CD8-positive, alpha-beta memory T cell (primary cell): ENCODE data around the gene DGKD. TPM values are rescaled to one million over a fixed set of nuclear protein-coding genes. Genes with fewer than 3 reads are reported as not detected.
A peak's percentile ranks its signal among the peaks of the same experiment; 100 is the strongest.

ENCODE experiments used
- CTCF ChIA-PET: fragments of 350-600 bp; sonication (Branson Sonifier 250); formaldehyde crosslinking; loops from one replicate; lab custom pipeline; 2021; ENCODE audit warnings: antibody characterized with exemption; lab: Charles Lee
- POLR2A ChIA-PET: fragments of 350-600 bp; sonication (Branson Sonifier 250); formaldehyde crosslinking; loops from one replicate; lab custom pipeline; 2021; ENCODE audit warnings: antibody characterized with exemption; lab: Charles Lee
- DNase-seq, 5 donors: peaks; one replicate each; pipeline versions ENCODE4 v3.0.0 to v3.0.0-alpha.2; 2020 to 2022; ENCODE audit warnings: mixed read lengths in 1 of 5
- H3K27ac ChIP-seq: one replicate; pipeline ENCODE4 v1.7.0; 2013; ENCODE audit warnings: low read depth, mild to moderate bottlenecking, low read length, moderate library complexity
- H3K27me3 ChIP-seq: 2 replicates; pipeline ENCODE4 v1.7.0; 2013; ENCODE audit warnings: low read length, mild to moderate bottlenecking; ENCODE audit not compliant: insufficient read depth, poor library complexity, severe bottlenecking
- H3K36me3 ChIP-seq: 2 replicates; pipeline ENCODE4 v1.7.0; 2013; ENCODE audit warnings: mild to moderate bottlenecking, low read length, moderate library complexity; ENCODE audit not compliant: insufficient read depth
- H3K4me1 ChIP-seq: 2 replicates; pipeline ENCODE4 v1.7.0; 2013; ENCODE audit warnings: mild to moderate bottlenecking, low read length, moderate library complexity; ENCODE audit not compliant: insufficient read depth
- H3K4me3 ChIP-seq: 2 replicates; pipeline ENCODE4 v1.7.0; 2013; ENCODE audit warnings: mild to moderate bottlenecking, low read length
- H3K9me3 ChIP-seq: 2 replicates; pipeline ENCODE4 v1.7.0; 2013; ENCODE audit warnings: mild to moderate bottlenecking, low read length
- H3K27ac Mint-ChIP-seq, 8 donors: one replicate each; pipeline ENCODE4 v1.8.0; 2020 to 2021; ENCODE audit warnings: mixed read lengths in 8 of 8, mild to moderate bottlenecking in 6 of 8, inconsistent platforms in 3 of 8, moderate library complexity in 3 of 8
- H3K27me3 Mint-ChIP-seq, 2 donors: one replicate each; pipeline ENCODE4 v1.8.0; 2020 to 2021; ENCODE audit warnings: mixed read lengths in 2 of 2, mild to moderate bottlenecking in 1 of 2, moderate library complexity in 1 of 2
- H3K36me3 Mint-ChIP-seq, 3 donors: one replicate each; pipeline ENCODE4 v1.8.0; 2020 to 2021; ENCODE audit warnings: mixed read lengths in 3 of 3, inconsistent platforms in 1 of 3, mild to moderate bottlenecking in 1 of 3
- H3K4me1 Mint-ChIP-seq, 3 donors: one replicate each; pipeline ENCODE4 v1.8.0; 2020 to 2021; ENCODE audit warnings: mixed read lengths in 3 of 3, inconsistent platforms in 1 of 3, mild to moderate bottlenecking in 1 of 3
- H3K4me3 Mint-ChIP-seq, 7 donors: one replicate each; pipeline ENCODE4 v1.8.0; 2020 to 2021; ENCODE audit warnings: mixed read lengths in 7 of 7, mild to moderate bottlenecking in 6 of 7, moderate library complexity in 4 of 7, inconsistent platforms in 2 of 7
- H3K9me3 Mint-ChIP-seq, 5 donors: one replicate each; pipeline ENCODE4 v1.8.0; 2020 to 2022; ENCODE audit warnings: mixed read lengths in 5 of 5, mild to moderate bottlenecking in 3 of 5, moderate library complexity in 2 of 5, inconsistent platforms in 1 of 5
- polyA plus RNA-seq: library from polyadenylated mRNA; unstranded; fragments of 300-500 nt; fragmentation: Illumina TruSeq; gene quantifications from one replicate; pipeline ENCODE4 v1.2.3, GENCODE V29; 2021
- total RNA-seq, 2 experiments: library from RNA; stranded (reverse); gene quantifications; one replicate each; pipeline ENCODE4 v1.2.3, GENCODE V29; 2021

The DGKD gene
- total and polyA plus RNA-seq, 3 experiments from 2014 or later: 32.6 to 61.9 (median 54.2) TPM

GRCh38 chr2:233441161-233442027 lies 87.1 kb downstream of the DGKD start:
- Mint-ChIP-seq H3K4me1 (peaks cover 11 to 29% (median 15%) of the 10 kb centered on the region in 3 donors), H3K27ac (peak overlapping the region in 6 of 8 donors; percentile 8 to 95 (median 58)), H3K27me3 (no peaks in the 10 kb centered on the region), H3K4me3 (no peak overlapping the region), H3K9me3 (no peaks in the 10 kb centered on the region), H3K36me3 (peaks cover 7 to 97% (median 24%) of the 10 kb centered on the region in 3 donors)
- POLR2A ChIA-PET: no interaction called here
- CTCF ChIA-PET: interaction anchor here (1.6 to 8.8 kb wide), 3 partner anchors 12 to 38 kb away, joined by 4 to 239 read pairs (median 6); no protein-coding TSS in a partner anchor
- Histone ChIP-seq H3K4me3 (no peak overlapping the region), H3K9me3 (no peaks in the 10 kb centered on the region), H3K27me3 (no peaks in the 10 kb centered on the region), H3K36me3 (peaks cover 60% of the 10 kb centered on the region), H3K4me1 (peaks cover 13% of the 10 kb centered on the region), H3K27ac (no peak overlapping the region)
- peak in 1 of 5 donors; percentile 42 for DNase-seq

DNA sequence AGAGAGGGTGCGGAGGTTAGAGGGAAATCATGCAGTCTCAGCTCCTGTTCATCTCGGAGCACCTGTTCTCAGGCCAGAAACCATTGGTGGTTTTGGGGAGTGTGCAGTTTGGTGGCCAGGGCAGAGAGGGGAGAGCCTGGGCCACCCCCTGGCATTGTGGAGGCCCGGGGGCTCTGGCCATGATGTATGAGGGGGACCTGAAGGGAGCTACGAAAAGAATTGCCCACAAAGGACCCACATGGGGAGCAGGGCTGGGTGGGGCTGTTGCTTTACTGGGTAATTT lies 87.7 kb downstream of the DGKD start:
- Mint-ChIP-seq H3K9me3 (no peaks in the 10 kb centered on the region), H3K4me1 (peaks cover 11 to 29% (median 15%) of the 10 kb centered on the region in 3 donors), H3K4me3 (no peak overlapping the region), H3K27ac (peak overlapping the region in 5 of 8 donors; percentile 6 to 64 (median 38)), H3K36me3 (peaks cover 7 to 94% (median 18%) of the 10 kb centered on the region in 3 donors), H3K27me3 (no peaks in the 10 kb centered on the region)
- Histone ChIP-seq H3K36me3 (peaks cover 59% of the 10 kb centered on the region), H3K9me3 (no peaks in the 10 kb centered on the region), H3K4me3 (no peak overlapping the region), H3K4me1 (peaks cover 13% of the 10 kb centered on the region), H3K27ac (no peak overlapping the region), H3K27me3 (no peaks in the 10 kb centered on the region)
- ChIA-PET CTCF (interaction anchor here (1.8 to 8.8 kb wide), 3 partner anchors 11 to 38 kb away, joined by 6 to 239 read pairs (median 17); no protein-coding TSS in a partner anchor), POLR2A (no interaction called here)
- no peak for DNase-seq

DNA sequence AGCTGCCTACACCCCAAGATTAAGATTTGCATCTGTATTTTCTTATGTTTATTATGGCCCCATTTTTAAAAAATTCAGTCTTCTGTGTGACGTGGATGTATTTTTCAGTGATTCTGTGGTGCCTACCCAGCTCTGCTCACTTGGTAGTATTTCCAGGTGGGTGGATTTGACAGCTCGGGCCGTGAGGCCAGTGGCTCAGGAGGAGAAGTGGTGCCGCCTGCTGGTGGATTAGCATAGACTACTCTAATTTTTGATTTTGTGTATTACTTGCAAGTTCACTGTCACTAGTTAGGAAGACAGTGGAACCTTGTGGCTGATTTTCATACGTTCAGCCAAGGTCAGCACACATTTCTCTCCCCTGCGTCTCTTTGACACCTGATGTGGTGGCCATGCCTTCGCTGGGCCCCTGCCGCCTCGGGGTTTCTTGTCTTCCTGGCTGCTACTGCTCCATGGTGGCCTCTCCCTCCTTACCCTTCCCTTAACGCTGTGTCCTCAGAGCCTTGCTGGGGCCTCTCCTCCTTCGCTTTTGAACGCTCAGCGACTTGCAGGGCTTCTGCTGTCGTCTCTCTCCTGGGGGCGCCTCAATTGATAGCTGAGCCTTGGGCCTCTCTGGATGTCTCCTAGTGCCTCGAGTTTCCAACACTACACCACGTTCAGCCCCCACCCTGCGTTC lies 89.4 kb downstream of the DGKD start:
- Histone ChIP-seq H3K4me3 (no peak overlapping the region), H3K4me1 (peaks cover 13% of the 10 kb centered on the region), H3K36me3 (peaks cover 56% of the 10 kb centered on the region), H3K9me3 (no peaks in the 10 kb centered on the region), H3K27ac (no peak overlapping the region), H3K27me3 (no peaks in the 10 kb centered on the region)
- Mint-ChIP-seq H3K36me3 (peaks cover 12 to 92% (median 22%) of the 10 kb centered on the region in 3 donors), H3K27ac (peak overlapping the region in 7 of 8 donors; percentile 15 to 84 (median 66)), H3K4me1 (peaks cover 11 to 29% (median 17%) of the 10 kb centered on the region in 3 donors), H3K4me3 (no peak overlapping the region), H3K9me3 (no peaks in the 10 kb centered on the region), H3K27me3 (no peaks in the 10 kb centered on the region)
- ChIA-PET CTCF (interaction anchor here (0.6 to 8.8 kb wide), 32 partner anchors 8 to 686 kb away, joined by 3 to 239 read pairs (median 5); partner anchors contain the start of genes ATG16L1 and DGKD), POLR2A (interaction anchor here (1.4 kb wide), 1 partner anchor 39 kb away, joined by 8 read pairs; no protein-coding TSS in a partner anchor)
- DNase-seq: peak; percentile 67 to 88 (median 73)

- peaks cover 0 to 2% of the 10 kb centered on the region in 2 donors for H3K27me3 Mint-ChIP-seq
- peak in 1 of 5 donors; percentile 34 for DNase-seq
- no peak overlapping the region for H3K4me3 ChIP-seq
- ChIA-PET POLR2A (interaction anchor here (1.4 kb wide), 1 partner anchor 40 kb away, joined by 8 read pairs; no protein-coding TSS in a partner anchor), CTCF (interaction anchor here (0.6 to 8.8 kb wide), 14 partner anchors 9 to 190 kb away, joined by 3 to 239 read pairs (median 7); partner anchors contain the start of gene DGKD)
- peak overlapping the region in 3 of 8 donors; percentile 54 to 94 (median 68) for H3K27ac Mint-ChIP-seq
- no peaks in the 10 kb centered on the region for H3K9me3 ChIP-seq
- peaks cover 56% of the 10 kb centered on the region for H3K36me3 ChIP-seq
- peaks cover 13% of the 10 kb centered on the region for H3K4me1 ChIP-seq
- H3K27ac ChIP-seq: no peak overlapping the region
- H3K36me3 Mint-ChIP-seq: peaks cover 12 to 94% (median 23%) of the 10 kb centered on the region in 3 donors
- no peaks in the 10 kb centered on the region for H3K27me3 ChIP-seq
- H3K9me3 Mint-ChIP-seq: no peaks in the 10 kb centered on the region
- no peak overlapping the region for H3K4me3 Mint-ChIP-seq
- H3K4me1 Mint-ChIP-seq: peaks cover 11 to 29% (median 17%) of the 10 kb centered on the region in 3 donors
Measured at GRCh38 chr2:233444501-233444900, 90.2 kb downstream of the DGKD start.

- Mint-ChIP-seq H3K36me3 (peaks cover 12 to 95% (median 24%) of the 10 kb centered on the region in 3 donors), H3K4me3 (no peak overlapping the region)
- peaks cover 56% of the 10 kb centered on the region for H3K36me3 ChIP-seq
Measured at GRCh38 chr2:233445152-233445830, 91.0 kb downstream of the DGKD start.

DNA sequence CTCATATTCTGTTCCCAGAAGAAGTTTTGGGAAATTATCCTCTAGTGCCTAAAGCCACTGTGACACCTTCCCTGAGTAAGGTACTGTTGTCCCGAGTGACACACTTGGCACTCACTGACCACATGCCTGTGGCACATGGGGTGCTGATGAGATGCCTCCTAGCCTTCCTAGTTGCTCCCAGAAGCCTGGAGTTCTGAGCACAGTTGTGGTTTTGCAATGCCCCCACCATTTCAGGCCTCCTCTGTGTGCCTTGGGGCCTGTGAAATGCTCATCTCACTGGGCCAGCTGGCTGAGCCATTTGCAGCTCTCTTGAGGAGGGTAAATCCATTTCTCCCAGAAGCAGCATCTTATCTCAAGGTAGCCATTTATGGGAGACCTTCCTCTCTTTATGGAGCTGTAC lies 91.8 kb downstream of the DGKD start:
- no peak overlapping the region for H3K27ac Mint-ChIP-seq
- ChIA-PET CTCF (interaction anchor here (0.9 to 8.8 kb wide), 4 partner anchors 9 to 43 kb away, joined by 3 to 239 read pairs (median 12); no protein-coding TSS in a partner anchor), POLR2A (no interaction called here)
- no peak overlapping the region for H3K27ac ChIP-seq
- H3K36me3 ChIP-seq: peaks cover 62% of the 10 kb centered on the region
- no peaks in the 10 kb centered on the region for H3K9me3 ChIP-seq
- peaks cover 11 to 25% (median 14%) of the 10 kb centered on the region in 3 donors for H3K4me1 Mint-ChIP-seq
- peaks cover 13% of the 10 kb centered on the region for H3K4me1 ChIP-seq
- no peak overlapping the region for H3K4me3 Mint-ChIP-seq
- H3K9me3 Mint-ChIP-seq: no peaks in the 10 kb centered on the region
- H3K36me3 Mint-ChIP-seq: peaks cover 12 to 95% (median 24%) of the 10 kb centered on the region in 3 donors
- H3K27me3 Mint-ChIP-seq: peaks cover 0 to 2% of the 10 kb centered on the region in 2 donors
- H3K27me3 ChIP-seq: no peaks in the 10 kb centered on the region
- H3K4me3 ChIP-seq: no peak overlapping the region
- DNase-seq: no peak

More at GRCh38 chr2:233445152-233445830, 91.0 kb downstream of the DGKD start:
- Mint-ChIP-seq H3K27ac (peak overlapping the region in 4 of 8 donors; percentile 17 to 75 (median 44)), H3K4me1 (peaks cover 11 to 29% (median 17%) of the 10 kb centered on the region in 3 donors), H3K27me3 (peaks cover 0 to 2% of the 10 kb centered on the region in 2 donors), H3K9me3 (no peaks in the 10 kb centered on the region)
- CTCF ChIA-PET: interaction anchor here (2.0 to 8.8 kb wide), 3 partner anchors 11 to 41 kb away, joined by 8 to 239 read pairs (median 71); no protein-coding TSS in a partner anchor
- Histone ChIP-seq H3K4me1 (peaks cover 13% of the 10 kb centered on the region), H3K27ac (no peak overlapping the region), H3K9me3 (no peaks in the 10 kb centered on the region), H3K27me3 (no peaks in the 10 kb centered on the region), H3K4me3 (no peak overlapping the region)
- POLR2A ChIA-PET: no interaction called here
- DNase-seq: peak in 1 of 5 donors; percentile 35

DNA sequence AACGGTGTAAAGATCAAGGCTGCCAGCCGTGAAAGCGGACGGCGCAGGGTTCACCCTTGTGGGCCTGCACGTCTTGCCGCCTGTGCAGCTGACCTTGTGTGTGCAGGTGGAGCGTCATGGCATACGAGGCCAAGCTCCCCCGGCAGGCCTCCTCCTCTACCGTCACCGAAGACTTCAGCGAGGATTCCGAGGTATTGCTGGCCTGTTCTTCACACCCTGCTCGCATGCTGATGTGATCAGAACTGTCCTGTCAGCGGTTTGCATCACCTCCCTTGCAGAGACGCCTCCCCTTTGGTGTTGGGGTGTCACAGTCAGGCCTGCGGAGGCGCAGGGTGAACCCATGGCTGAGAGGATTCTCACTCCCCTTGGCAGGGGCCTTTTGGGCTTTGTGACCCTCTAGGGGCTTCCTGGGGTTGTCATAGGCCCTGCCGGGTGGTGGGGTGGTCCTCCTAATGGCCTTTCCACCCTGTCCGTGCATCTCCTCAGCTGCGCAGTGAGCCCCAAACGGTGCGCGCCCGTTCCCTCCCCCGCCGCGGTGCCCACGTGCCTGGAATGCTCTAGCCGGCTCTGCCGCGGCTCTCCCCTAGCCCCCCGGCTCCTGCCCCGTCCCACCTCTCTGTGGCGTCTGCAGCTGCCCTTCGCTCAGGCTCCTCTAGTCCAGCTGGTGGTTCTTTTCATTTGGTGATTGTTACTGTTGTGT lies 92.5 kb downstream of the DGKD start:
- Histone ChIP-seq H3K27me3 (no peaks in the 10 kb centered on the region), H3K9me3 (no peaks in the 10 kb centered on the region), H3K4me1 (peaks cover 13% of the 10 kb centered on the region), H3K36me3 (peaks cover 63% of the 10 kb centered on the region), H3K27ac (no peak overlapping the region), H3K4me3 (no peak overlapping the region)
- ChIA-PET POLR2A (no interaction called here), CTCF (interaction anchor here (0.9 to 4.0 kb wide), 4 partner anchors 9 to 46 kb away, joined by 3 to 22 read pairs (median 3); no protein-coding TSS in a partner anchor)
- H3K4me3 Mint-ChIP-seq: no peak overlapping the region
- peak in 1 of 5 donors; percentile 23 for DNase-seq
- H3K36me3 Mint-ChIP-seq: peaks cover 12 to 95% (median 24%) of the 10 kb centered on the region in 3 donors
- no peak overlapping the region for H3K27ac Mint-ChIP-seq
- H3K4me1 Mint-ChIP-seq: peaks cover 11 to 24% (median 14%) of the 10 kb centered on the region in 3 donors
- H3K9me3 Mint-ChIP-seq: no peaks in the 10 kb centered on the region
- peaks cover 0 to 2% of the 10 kb centered on the region in 2 donors for H3K27me3 Mint-ChIP-seq
